ENCODE results near the gene PHAF1.
"Not testable (repeated sequence)": the region's sequence is repeated elsewhere in the genome, so short reads cannot be mapped to it uniquely, and the experiment has no call there.

PHAF1 gene

DNA sequence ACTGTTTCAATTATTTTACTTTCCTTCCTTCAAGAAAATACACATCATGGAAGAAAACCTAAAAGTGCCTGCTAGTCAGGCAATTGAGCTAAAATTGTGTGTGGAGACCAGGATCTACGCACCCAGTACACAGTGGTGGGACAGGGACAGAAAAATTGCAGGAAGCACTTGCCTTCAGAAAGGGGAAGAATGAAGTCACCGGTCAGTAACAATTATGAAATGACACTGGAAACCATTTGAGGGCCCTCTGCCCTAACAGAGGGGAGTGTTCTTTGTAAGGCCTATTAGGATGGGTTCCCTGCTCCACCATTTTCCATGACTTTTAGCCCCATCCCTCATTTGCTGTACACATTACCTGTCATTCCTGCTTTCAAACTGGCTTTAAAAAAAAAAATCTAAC, 4.5 kb upstream of the PHAF1 start:
- no peak for DNase-seq

DNA sequence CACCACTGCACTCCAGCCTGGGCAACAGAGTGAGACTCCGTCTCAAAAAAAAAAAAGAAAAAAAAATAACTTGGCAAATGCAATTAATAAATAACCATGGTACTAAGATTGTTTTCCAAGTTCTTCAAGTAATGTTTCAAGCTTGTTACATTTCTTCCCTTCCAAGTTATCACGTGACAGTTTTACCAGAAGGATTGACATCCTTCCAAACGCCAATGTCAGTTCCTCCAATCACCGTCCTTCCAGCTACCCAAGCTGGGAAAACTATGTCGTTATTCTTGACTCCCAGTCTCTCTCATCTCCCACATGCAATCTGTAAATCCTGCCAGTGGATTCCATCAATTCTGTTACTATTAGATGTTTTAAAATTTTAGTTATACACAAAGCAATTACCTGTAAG, 3.9 kb upstream of the PHAF1 start:
- no peak for DNase-seq

DNA sequence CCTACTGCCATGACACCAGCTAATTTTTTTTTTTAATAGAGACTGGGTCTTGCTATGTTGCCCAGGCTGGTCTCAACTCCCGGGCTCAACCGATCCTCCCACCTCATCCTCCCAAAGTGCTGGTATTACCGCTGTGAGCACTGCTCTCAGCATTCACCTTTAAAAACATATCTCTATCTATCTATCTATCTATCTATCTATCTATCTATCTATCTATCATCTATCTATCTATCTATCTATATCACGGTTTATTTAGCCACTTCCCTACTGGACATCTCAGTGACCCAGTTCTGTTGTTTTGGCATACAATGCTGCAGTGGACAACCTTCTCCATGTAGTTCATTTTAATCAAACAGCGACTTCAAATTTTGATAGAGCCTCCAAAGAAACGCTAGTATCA, 1.3 kb upstream of the PHAF1 start:
- DNase-seq: no peak

DNA sequence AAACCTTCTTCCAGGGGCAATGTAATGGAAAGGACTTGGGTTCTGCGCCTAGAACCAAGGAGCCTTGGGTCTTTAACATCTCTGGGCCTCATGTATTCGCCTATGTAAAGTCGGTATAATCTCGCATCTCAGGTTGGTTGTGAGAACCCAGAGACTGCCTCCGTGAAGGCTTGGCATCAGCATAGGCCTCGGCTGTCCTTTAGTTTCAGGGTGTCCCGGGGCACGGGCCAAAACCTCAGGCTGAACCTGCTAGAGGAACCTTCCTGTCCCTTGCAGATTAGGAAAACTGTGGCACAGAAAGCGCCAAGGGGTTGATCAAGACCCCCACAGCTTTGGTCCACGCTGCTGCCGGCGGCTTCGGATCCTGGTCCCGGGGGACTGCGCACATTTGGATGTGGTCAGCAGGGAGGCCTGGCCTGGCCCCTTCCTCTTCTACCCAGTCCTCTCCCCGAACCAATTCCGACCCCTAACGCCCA, 772 bp upstream of the PHAF1 start:
- no peak for DNase-seq

DNA sequence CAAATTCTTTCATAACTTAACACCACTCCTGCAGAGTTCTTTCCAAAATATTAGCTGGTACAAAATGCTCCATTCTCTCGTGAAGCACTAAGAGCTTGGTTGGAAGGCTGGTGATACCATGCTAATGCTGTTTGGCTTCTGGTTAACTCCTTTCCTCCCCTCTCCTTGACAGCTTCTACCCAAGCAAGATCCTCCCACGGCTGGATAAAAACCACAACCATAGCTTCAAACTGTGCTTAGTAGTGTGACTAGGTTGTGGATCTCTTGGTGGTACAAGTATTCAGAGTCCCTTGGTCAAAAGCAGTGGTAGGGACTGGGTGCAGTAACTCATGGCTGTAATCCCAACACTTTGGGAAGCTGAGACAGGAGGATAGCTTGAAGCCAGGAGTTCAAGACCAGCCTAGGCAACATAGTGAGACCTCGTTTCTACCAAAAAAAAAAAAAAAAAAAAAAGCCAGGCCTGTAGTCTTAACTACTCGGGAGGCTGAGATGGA, 2.3 kb downstream of the PHAF1 start:
- DNase-seq: no peak

DNA sequence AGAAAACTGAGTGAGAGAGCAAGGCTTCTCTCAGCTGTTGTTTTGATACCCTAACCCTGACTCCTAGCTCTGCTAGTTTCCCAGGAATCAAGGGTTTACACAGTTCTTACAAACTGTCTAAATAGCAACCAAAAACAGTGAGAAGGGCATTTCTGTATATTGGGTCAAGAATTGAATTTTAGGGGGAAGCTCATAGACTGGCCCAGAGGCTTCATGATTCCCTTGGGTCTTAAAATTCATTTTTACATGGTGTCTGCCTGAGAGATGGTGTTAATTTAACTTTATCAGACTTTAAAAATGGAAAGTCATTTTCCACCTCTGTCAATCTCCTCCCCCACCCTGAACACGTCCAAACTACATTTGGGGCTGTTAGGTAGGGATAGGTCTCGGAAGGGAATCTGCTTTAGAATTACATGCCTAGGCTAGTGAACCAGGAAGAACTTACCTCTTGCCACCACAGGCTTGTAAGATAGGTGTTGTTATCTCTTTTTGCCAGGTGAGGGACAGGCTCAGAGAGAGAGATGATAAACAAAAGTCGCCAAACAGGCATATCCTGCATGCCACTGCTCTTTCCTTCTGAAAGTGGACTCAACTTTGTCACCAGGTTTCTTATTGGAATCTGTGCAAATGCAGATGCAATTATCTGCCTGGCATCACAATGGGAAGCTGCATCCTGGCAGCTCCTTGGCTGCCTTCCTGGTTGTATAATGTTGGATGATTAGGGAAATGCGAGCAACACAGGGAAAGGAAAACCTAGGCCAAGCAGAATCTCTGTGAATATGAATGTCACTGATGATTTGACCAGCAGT, 3.1 kb downstream of the PHAF1 start:
- DNase-seq: no peak

DNA sequence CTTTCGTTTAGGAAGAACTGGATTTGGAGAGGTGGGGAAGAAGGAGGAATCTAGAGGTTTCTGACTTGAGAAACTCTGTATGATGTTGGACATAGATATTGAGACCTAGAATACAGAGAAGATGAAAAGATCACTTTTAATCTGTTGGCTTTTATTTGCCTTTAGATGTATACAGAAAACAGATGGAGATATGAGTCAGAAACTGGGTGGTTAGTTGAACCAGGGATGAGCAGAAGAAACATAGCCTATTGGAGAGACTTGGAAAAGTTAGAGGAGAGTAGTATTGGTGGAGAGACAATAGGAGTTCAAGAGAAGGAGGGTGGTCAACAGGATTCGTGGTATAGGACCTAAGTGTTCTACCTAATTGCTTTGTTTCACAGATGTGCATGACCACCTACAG, 5.1 kb downstream of the PHAF1 start:
- DNase-seq: no peak

DNA sequence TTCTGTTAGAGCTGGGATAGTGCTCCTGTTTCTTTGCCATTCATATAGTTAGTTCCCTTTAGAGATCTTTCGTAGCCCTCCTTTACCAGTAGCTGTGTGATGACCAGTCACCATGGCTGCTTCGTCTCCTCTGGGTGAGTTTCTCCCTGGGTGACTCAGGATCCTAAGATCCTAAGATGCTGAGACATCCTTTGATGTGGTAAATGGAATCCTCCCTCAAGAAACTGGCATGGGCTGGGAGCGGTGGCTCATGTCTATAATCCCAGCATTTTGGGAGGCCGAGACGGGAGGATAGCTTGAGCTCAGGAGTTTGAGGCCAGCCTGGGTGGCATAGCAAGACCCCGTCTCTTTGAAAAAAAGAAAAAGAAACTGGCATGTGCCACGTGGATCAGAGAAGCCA, 5.9 kb downstream of the PHAF1 start:
- no peak for DNase-seq

DNA sequence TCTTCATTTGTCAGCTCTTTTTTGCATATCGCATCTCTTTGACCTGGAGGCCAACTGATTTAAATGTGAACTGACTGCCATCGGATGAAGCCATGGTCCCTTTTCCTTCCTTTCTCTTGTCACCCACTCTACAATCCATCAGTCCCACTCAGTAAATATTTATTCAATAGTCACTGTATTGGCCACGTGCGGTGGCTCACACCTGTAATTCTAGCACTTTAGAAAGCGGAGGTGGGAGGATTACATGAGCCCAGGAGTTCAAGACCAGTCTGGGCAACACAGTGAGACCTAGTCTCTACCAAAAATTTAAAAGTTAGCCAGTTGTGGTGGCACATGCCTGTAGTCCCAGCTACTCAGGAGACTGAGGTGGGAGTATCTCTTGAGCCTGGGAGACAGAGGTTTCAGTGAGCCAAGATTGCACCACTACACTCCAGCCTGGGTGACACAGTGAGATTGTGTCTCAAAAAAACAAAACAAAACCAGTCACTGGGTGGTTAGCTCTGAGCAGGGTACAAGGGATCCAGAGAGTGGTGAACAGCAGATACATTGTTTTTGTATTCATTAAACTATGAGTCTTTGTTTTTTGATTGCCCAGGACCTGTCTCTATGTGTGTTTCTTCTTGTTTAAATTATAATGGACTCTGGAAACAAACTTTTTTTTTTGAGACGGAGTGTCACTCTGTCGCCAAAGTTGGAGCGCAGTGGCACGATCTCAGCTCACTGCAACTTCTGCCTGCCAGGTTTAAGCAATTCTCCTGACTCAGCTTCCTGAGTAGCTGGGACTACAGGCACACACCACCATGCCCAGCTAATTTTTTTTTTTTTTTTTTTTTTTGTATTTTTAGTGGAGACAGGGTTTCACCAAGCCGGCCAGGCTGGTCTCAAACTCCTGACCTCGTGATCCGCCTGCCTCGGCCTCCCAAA, 6.9 kb downstream of the PHAF1 start:
- DNase-seq: no peak

DNA sequence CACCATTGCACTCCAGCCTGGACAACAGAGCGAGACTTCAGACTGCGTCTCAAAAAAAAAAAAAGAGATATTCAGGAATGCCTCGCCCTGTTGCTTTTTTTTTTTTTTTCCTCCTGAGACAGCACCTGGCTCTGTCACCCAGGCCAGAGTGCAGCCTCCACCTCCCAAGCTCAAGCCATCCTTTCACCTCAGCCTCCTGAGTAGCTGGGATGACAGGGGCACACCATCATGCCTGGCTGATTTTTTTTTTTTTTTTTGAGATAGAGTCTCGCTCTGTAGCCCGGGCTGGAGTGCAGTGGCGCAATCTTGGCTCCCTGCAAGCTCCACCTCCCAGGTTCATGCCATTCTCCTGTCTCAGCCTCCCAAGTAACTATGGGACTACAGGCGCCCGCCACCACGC, 8.0 kb downstream of the PHAF1 start:
- no peak for DNase-seq

DNA sequence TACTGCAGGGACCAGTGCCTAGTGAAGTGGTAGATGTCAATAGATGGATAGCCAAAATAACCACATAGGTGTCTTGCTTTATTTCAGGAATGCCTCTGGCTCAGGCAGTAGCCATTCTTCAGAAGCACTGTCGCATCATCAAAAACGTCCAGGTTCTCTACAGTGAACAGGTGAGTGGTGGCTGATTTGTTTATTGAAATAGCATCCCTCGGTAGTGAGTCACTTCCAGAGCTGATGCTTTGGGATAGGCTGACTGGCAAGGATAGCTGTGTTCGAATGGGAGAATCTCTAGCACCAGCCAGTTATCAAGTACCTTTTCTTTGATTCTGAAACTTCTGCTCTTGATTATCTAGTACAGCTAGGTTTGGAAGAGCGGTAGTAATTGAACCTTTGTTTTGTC, 10.3 kb downstream of the PHAF1 start:
- DNase-seq: no peak

DNA sequence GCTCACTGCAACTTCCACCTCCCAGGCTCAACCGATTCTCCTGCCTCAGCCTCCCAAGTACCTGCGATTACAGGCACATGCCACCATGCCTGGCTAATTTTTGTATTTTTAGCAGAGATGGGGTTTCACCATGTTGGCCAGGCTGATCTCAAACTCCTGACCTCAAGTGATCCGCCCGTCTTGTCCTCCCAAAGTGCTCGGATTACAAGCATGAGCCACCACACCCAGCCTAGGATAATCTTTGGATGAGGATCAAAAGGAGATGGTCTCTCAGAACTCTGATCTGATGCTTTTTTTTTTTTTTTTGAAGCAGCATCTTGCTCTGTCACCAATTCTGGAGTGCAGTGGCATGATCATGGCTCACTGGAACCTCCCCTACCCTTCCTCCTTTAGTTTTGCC, 13.1 kb downstream of the PHAF1 start:
- DNase-seq: not testable (repeated sequence)

DNA sequence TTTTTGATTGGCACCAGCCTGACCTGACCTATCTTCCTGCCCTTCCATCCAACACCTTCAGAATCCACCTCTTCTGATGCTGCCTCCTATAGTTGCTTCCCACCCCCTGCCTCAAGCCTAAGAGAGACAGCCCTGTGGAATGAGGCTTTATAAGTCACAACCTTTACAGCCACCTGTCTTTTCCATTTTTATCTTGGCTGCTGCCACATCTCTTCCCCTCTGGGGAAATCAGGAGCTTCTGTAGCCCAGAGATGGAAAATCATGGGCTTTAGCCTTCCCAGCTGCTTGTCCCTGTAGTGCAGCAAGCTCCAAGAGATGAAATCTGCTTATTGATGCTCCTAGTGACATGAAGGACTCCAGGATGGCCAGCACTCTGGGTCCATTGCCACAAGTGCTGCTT, 18.7 kb downstream of the PHAF1 start:
- DNase-seq: no peak

DNA sequence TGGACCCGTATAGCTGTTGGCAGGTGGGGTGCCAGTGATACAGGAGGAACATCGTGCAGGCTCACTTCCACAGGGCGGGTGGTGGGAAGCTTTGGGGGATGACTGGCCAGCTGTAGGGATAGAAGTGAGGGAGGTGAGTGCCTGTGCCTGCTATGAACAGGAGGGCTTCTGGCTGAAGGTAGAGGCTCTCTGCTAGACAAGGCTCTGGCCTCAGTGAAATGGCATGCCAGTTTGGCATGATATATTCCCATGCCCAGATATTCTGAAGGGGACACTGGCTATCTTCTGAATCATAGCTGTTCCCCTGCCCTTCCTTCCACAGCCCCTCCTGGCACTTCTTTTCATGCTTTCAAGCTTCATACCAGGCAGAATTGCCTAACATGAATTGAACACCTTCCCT, 19.1 kb downstream of the PHAF1 start:
- no peak for DNase-seq

DNA sequence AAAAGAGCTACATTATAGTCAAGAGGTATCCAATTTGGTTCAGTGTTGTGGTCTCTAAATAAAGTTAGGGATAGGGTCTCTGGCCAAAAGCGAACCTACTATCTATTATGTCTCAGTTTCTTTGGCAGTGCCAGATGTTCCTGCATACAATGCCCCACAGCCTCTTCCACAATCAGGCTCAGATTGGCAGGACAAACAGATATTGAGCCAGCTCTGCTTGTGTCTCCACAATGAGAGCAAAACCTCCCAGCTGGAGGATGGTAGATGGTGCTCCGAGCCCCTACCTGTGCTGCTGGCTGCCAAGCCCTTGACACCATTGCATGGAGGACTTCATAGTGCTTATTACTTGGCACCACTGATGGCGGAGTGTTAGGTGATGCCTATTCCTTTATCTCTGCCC, 19.7 kb downstream of the PHAF1 start:
- DNase-seq: no peak

DNA sequence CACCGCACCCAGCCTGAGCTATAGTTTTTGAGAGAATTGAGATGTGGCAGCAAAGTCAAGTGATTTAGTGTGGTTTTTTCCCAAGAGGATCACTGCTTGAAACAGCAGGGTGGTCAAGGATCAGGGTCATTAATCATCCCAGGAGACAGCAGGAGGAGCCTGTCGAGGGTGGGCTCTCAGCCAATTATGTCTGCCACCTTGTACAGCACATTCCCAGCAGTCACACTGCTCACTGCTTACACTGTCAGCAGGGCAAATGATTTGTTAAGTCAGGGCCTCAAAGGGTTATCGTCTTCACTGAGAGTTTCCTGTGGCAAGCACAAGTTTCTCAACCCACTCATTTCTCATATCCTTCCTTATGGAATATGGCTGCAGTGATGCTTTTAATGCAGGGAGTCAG, 27.9 kb downstream of the PHAF1 start:
- DNase-seq: no peak

DNA sequence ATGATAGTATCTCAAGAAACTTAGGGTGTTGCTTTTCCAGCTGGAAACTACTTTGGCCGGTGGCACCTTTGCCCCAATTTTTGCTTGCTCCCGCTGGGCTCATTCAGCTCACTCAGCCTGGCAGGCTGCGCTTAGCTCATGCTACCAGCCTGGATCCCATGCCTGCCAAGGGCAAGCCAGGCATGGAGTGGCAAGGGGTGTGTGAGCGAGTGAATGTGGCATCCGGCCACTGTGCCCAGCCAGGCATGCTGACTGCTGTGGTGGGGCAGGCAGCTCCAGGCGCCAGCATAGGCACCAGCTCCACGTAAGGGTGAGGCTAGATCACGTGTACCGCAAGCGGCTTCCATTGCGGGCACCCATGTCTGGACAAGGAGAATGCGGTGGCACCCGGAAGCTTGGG, 31.6 kb downstream of the PHAF1 start:
- DNase-seq: no peak

DNA sequence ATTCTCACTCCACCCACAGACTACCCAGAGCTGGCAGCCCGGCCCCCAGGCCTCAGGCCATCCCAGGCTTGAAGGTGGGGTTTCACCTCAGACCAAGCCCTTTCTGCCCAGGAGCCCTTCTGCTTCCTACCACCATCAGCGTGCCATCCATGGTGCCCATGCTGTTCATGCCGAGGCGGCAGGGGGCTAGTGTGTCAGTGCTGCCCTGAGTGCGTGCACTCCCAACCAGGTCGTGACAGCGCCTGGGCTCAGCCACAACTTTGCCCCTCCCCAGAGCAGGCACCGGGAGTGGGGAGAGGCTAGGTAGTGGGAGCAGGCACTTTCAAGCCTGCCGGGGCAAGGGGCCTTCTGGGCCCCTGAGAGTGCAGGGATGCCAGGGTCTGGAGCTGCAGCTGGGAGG, 32.6 kb downstream of the PHAF1 start:
- DNase-seq: no peak

DNA sequence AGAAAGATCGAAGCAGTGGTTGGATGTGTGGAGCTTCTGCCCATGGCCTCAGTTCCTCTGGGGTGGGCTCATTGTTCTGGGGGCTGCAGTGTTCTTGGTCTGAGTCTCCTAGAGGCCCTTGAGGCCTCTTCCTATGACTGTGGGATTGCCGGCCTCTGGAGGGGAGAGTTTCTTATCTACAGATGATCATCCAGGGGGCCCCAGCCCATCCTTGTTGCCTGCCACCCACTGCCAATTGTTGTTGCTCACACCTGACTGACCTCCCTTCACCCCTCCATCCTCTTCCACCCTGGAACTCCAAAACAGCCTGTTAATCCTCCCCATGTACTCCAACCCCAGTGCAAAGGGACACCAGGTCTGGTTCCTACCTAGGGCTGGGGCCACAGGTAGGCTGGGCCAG, 35.2 kb downstream of the PHAF1 start:
- DNase-seq: no peak

DNA sequence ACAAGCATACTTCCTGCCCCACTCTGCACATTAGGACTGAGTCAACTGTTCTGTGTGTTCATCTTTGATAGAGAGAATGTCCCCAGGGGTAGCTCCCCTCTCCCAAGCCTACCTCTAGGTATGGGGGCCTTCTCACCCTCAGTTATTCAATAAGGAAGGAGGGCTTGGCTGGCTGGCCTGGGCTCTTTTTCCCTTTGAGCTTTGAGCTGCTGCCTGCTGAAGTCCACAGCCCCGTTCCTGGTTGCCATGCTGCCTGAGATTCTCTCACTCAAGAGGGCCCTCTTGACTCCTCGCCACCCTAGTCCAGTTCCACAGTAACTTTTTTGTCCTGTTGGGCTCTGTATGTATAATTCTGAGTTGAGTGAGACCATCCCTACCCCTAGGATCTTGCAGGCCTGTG, 36.0 kb downstream of the PHAF1 start:
- no peak for DNase-seq

DNA sequence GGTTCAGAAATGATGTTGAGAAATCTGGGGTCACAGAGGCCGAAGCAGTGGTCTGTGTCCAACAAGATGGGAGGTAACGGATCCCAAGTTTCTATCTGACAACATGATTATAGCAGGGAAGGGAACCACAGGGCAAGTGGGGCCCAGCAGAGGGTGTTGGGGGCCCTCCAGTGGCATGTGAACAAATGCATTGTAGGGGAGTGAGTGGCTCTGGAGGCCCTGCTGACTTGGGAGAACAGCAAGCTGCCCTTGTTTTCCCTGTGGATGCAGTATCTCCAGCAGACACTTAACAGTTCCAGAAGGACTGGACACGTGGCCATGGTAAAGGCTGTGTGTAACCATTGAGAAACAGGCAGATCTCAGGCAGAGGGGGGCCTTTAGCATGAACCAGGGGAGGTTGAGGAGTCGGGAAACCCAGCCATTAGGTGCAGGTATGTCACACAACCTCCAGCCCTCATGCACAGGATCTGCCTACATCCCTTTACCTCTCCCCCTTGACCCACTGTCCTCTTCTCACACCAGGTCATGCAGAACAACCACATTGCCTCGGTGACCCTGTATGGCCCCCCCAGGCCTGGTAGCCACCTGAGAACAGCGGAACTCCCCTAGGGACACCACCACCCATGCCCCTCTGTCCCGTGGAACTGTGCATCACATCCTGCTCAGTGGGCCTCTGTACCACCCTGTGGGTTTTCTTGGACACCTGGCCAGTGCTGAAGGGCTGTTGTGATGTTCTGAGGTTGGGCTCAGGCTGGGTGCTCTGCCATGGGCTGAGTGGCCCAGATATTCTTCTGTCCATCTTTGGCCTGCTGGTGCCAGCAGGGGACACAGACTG, 37.0 kb downstream of the PHAF1 start:
- no peak for DNase-seq

DNA sequence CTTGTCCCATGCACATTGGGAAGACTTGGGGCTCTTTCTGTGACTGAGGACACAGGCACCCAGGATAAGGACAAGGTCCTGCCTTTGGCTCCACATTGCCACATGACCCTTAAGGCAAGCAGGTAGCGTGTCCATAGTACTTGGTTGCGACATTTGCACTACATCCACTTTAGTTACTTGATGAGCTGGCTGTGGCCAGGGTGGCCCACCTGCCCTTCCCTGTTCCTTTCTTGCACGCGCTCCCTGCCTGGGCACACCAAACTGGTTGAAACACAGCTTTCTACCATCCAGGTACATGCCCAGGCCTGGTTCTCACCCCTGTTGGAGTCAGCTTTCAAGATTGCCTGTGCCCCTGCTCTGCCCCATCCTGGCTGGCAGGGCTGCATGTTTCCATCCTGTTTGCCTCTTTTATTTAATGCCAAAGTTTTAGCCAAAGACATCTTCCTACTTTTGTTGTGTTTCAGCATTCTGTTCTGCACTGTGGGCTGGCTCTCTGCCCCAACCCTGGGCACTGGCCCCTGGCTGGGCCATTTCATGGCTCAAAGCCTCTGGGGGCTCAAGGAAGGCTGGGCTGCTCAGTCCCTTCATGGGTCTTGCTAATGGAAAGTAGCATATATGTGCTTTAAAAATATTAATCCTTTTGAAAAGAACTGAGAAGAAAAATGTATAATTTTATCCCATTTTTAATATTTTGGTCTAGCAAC, 37.8 kb downstream of the PHAF1 start:
- no peak for DNase-seq

Data from central memory CD4-positive, alpha-beta T cell (primary cell).